NCI-H446 (cell line): ENCODE data around the gene CSF2.

Experiments used
- DNase-seq, 2 experiments: peaks; one replicate each; lab custom pipeline; 2025; lab: John Stamatoyannopoulos, UW

Gene CSF2

GRCh38 chr5:132055441-132055807 lies 18.2 kb upstream of the CSF2 start:
- DNase-seq = no peak

GRCh38 chr5:132055808-132056609 lies 17.6 kb upstream of the CSF2 start:
- DNase-seq = no peak

GRCh38 chr5:132056610-132057497 lies 16.7 kb upstream of the CSF2 start:
- no peak for DNase-seq

- no peak for DNase-seq
These were observed 15.9 kb upstream of the CSF2 start for GRCh38 chr5:132057498-132058255.

- DNase-seq = no peak
These were observed 14.9 kb upstream of the CSF2 start for GRCh38 chr5:132058646-132059042.

- no peak for DNase-seq
These were observed 14.4 kb upstream of the CSF2 start for GRCh38 chr5:132059043-132059695.

GRCh38 chr5:132059696-132060500 lies 13.7 kb upstream of the CSF2 start:
- no peak for DNase-seq

- no peak for DNase-seq
These were observed 13.0 kb upstream of the CSF2 start, which contains the start of gene IL3 for GRCh38 chr5:132060501-132061161. IL3 (plus strand) TSS chr5:132060655; CDS start chr5:132060707, 52 bp downstream.

- DNase-seq = peak; percentile 44 to 73
These were observed 10.3 kb upstream of the CSF2 start for GRCh38 chr5:132063090-132063911.

GRCh38 chr5:132064140-132064539 lies 9.4 kb upstream of the CSF2 start:
- DNase-seq = no peak

GRCh38 chr5:132064738-132065331 lies 8.8 kb upstream of the CSF2 start:
- DNase-seq = peak; percentile 66 to 80

GRCh38 chr5:132065351-132065937 lies 8.1 kb upstream of the CSF2 start:
- DNase-seq = peak; percentile 57 to 78

- DNase-seq = no peak
These were observed 7.5 kb upstream of the CSF2 start for GRCh38 chr5:132065951-132066701.

GRCh38 chr5:132066871-132067270 lies 6.7 kb upstream of the CSF2 start:
- no peak for DNase-seq

GRCh38 chr5:132067451-132067850 lies 6.1 kb upstream of the CSF2 start:
- no peak for DNase-seq

GRCh38 chr5:132067941-132068808 lies 5.4 kb upstream of the CSF2 start:
- DNase-seq = no peak

GRCh38 chr5:132069561-132069960 lies 4.0 kb upstream of the CSF2 start:
- DNase-seq = no peak
